Dermis blood vessel endothelial cell (primary cell): ENCODE measurements around the gene PLSCR1. TPM values are rescaled to one million over a fixed set of nuclear protein-coding genes. Genes with fewer than 3 reads are reported as not detected.
"Not testable (repeated sequence)": the region's sequence is repeated elsewhere in the genome, so short reads cannot be mapped to it uniquely, and the experiment has no call there.

Experiments used
- DNase-seq: peaks from one replicate; pipeline ENCODE4 v3.0.0; 2010
- total RNA-seq: library from RNA; depleted of rRNA; stranded (reverse); fragments of >200 nt; gene quantifications from 2 replicates; pipeline ENCODE4 v1.2.3, GENCODE V29; 2014

The PLSCR1 gene
- total RNA-seq, 1 donor from 2014 or later, result 131 TPM

GRCh38 chr3:146511402-146512134, 32.8 kb downstream of the PLSCR1 start:
- no peak for DNase-seq

GRCh38 chr3:146507331-146508120, 36.9 kb downstream of the PLSCR1 start:
- DNase-seq, result no peak

- peak; percentile 26 for DNase-seq
Observed at GRCh38 chr3:146505516-146505915, 38.9 kb downstream of the PLSCR1 start.

- peak; percentile 10 for DNase-seq
Observed at GRCh38 chr3:146504498-146505197, 39.8 kb downstream of the PLSCR1 start.

- DNase-seq, result peak; percentile 76
Observed at GRCh38 chr3:146503461-146504202, 40.8 kb downstream of the PLSCR1 start.

- DNase-seq, result no peak
Observed at GRCh38 chr3:146502887-146503460, 41.4 kb downstream of the PLSCR1 start.

- no peak for DNase-seq
Observed at GRCh38 chr3:146501752-146502151, 42.7 kb downstream of the PLSCR1 start.

- no peak for DNase-seq
Observed at GRCh38 chr3:146499701-146500100, 44.7 kb downstream of the PLSCR1 start.

GRCh38 chr3:146498002-146498736, 46.2 kb downstream of the PLSCR1 start:
- no peak for DNase-seq

- DNase-seq, result not testable (repeated sequence)
Observed at GRCh38 chr3:146497145-146497843, 47.1 kb downstream of the PLSCR1 start.

- no peak for DNase-seq
Observed at GRCh38 chr3:146496726-146497125, 47.7 kb downstream of the PLSCR1 start.

- no peak for DNase-seq
Observed at GRCh38 chr3:146496251-146496650, 48.2 kb downstream of the PLSCR1 start.

GRCh38 chr3:146493761-146494160, 50.6 kb downstream of the PLSCR1 start:
- DNase-seq, result no peak

GRCh38 chr3:146493221-146493620, 51.2 kb downstream of the PLSCR1 start:
- no peak for DNase-seq

- no peak for DNase-seq
Observed at GRCh38 chr3:146491303-146491702, 53.1 kb downstream of the PLSCR1 start.

- DNase-seq, result no peak
Observed at GRCh38 chr3:146485297-146485696, 59.1 kb downstream of the PLSCR1 start.

- DNase-seq, result no peak
Observed at GRCh38 chr3:146476094-146476740, 68.2 kb downstream of the PLSCR1 start.

- DNase-seq, result not testable (repeated sequence)
Observed at GRCh38 chr3:146474976-146475375, 69.4 kb downstream of the PLSCR1 start.

GRCh38 chr3:146473726-146474125, 70.7 kb downstream of the PLSCR1 start:
- no peak for DNase-seq

GRCh38 chr3:146472611-146473010, 71.8 kb downstream of the PLSCR1 start:
- DNase-seq, result no peak
